Gastrocnemius medialis (tissue), 4 donors: Measurements from ENCODE around the gene FRG2.
"Not testable (repeated sequence)": the region's sequence is repeated elsewhere in the genome, so short reads cannot be mapped to it uniquely, and the experiment has no call there.

ENCODE experiments used
- CTCF ChIP-seq, 5 experiments: fragments of 450-650 bp in 3 of 5; fragments of 200-600 bp in 2 of 5; sonication (generic) in 2 of 5; IDR thresholded peaks in 4 of 5; conservative IDR thresholded peaks in 1 of 5; 1 replicate in 4 of 5; 2 replicates in 1 of 5; pipeline ENCODE4 v1.5.1; 2016 to 2019; ENCODE audit warnings: antibody characterized with exemption in 5 of 5, mild to moderate bottlenecking in 3 of 5, moderate library complexity in 3 of 5
- POLR2A ChIP-seq, 2 donors: fragments of 450-650 bp; IDR thresholded peaks; one replicate each; pipeline ENCODE4 v1.6.1; 2017; ENCODE audit warnings: antibody characterized with exemption in 2 of 2, mild to moderate bottlenecking in 2 of 2, moderate library complexity in 2 of 2

GRCh38 chr4:189983916-189984526 is 43.0 kb downstream of the FRG2 start:
- not testable (repeated sequence) for TF ChIP-seq POLR2A (IDR thresholded peaks at IDR 0.05); CTCF (IDR thresholded peaks at IDR 0.05 in 4 of 5, conservative IDR thresholded peaks at IDR 0.05 in 1 of 5)
